Thoracic aorta (tissue), 2 donors: ENCODE measurements around the gene FBXO40. TPM values are rescaled to one million over a fixed set of nuclear protein-coding genes. Genes with fewer than 3 reads are reported as not detected.
A peak's percentile ranks its signal among the peaks of the same experiment; 100 is the strongest.

ENCODE experiments used
- ATAC-seq: fragments of 150-250 bp; one replicate; pipeline ENCODE4 v1.8.0; 2017; ENCODE audit warnings: low read depth; ENCODE audit not compliant: insufficient number of reproducible peaks, low FRiP score
- DNase-seq: peaks from one replicate; pipeline ENCODE4 v3.0.0-alpha.2; 2020; ENCODE audit warnings: low spot score
- H3K27ac ChIP-seq, 2 donors: fragments of 200-600 bp; sonication (generic); 1 replicate in 1 of 2; 2 replicates in 1 of 2; pipeline ENCODE4 v1.5.1; 2016; ENCODE audit warnings: mild to moderate bottlenecking in 2 of 2, moderate library complexity in 2 of 2
- H3K27me3 ChIP-seq: fragments of 200-600 bp; sonication (generic); replicated peaks from 2 replicates; pipeline ENCODE4 v1.6.0; 2016; ENCODE audit warnings: mild to moderate bottlenecking; ENCODE audit not compliant: insufficient read depth
- H3K36me3 ChIP-seq: fragments of 200-600 bp; sonication (generic); one replicate; pipeline ENCODE4 v1.5.1; 2016
- H3K4me1 ChIP-seq, 2 donors: fragments of 200-600 bp; sonication (generic); 1 replicate in 1 of 2; 2 replicates in 1 of 2; pipeline versions ENCODE4 v1.5.1 to v1.6.0; 2016; ENCODE audit warnings: low read depth in 2 of 2, mild to moderate bottlenecking in 1 of 2; ENCODE audit not compliant: control insufficient read depth in 1 of 2
- H3K4me3 ChIP-seq: fragments of 200-600 bp; sonication (generic); 2 replicates; pipeline ENCODE4 v1.5.1; 2016; ENCODE audit warnings: mild to moderate bottlenecking
- H3K9me3 ChIP-seq: fragments of 200-600 bp; sonication (generic); 2 replicates; pipeline ENCODE4 v1.5.1; 2016
- total RNA-seq, 2 donors: library from RNA; depleted of rRNA; stranded (reverse); fragments of >200 nt; gene quantifications; one replicate each; pipeline versions ENCODE4 v1.1.0 to v1.2.3, GENCODE V29; 2016
- TF ChIP-seq, protein P1 (sequence below): fragments of 200-600 bp; sonication (generic); IDR thresholded peaks from one replicate; pipeline ENCODE4 v1.5.1; 2019; ENCODE audit warnings: antibody characterized with exemption

The FBXO40 gene
- total RNA-seq, 2 donors from 2014 or later, result not detected

DNA sequence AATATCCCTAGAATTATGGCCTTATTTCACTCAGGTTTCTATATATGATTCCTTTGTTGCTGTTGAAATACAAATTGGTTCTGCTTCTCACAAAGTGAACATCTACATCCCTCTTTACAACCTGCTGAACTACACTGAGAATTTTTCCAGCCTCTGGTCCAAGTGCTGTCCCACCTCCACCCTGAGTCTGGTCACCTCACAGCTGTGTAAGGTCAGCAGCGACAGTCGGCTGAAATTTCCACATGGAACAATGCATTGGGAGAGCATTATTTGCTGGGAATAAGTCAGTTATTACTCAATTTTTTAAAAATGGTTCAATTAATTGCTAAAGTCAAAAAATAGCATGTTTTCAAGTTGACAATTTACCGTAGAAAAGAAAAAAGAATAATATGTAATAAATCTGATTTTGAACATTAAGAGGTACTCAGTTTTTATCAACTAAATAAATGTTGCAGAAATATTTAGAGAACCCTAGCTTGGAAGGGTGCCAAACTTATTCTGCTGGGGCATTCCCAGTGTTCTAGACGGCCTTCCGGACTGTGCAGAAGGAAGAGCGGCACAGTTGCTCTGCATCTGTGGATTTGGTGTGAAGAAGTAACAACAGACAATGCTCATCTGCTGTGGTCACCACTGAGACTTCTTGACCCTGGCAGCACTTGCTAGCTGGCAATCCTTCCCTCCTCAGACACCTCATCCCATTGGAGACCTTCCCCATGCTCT, 65.7 kb downstream of the FBXO40 start:
- ATAC-seq (no peak), DNase-seq (no peak)
- no peaks in the 10 kb centered on the region for H3K9me3 ChIP-seq
- no peak overlapping the region for H3K27ac ChIP-seq
- peak overlapping the region; percentile 50 for H3K4me3 ChIP-seq
- H3K4me1 ChIP-seq, result peaks cover 0 to 5% of the 10 kb centered on the region in 2 donors
- H3K36me3 ChIP-seq, result peaks cover 6% of the 10 kb centered on the region
- TF ChIP-seq, protein P1, sequence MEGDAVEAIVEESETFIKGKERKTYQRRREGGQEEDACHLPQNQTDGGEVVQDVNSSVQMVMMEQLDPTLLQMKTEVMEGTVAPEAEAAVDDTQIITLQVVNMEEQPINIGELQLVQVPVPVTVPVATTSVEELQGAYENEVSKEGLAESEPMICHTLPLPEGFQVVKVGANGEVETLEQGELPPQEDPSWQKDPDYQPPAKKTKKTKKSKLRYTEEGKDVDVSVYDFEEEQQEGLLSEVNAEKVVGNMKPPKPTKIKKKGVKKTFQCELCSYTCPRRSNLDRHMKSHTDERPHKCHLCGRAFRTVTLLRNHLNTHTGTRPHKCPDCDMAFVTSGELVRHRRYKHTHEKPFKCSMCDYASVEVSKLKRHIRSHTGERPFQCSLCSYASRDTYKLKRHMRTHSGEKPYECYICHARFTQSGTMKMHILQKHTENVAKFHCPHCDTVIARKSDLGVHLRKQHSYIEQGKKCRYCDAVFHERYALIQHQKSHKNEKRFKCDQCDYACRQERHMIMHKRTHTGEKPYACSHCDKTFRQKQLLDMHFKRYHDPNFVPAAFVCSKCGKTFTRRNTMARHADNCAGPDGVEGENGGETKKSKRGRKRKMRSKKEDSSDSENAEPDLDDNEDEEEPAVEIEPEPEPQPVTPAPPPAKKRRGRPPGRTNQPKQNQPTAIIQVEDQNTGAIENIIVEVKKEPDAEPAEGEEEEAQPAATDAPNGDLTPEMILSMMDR, result no peak
- no peaks in the 10 kb centered on the region for H3K27me3 ChIP-seq

DNA sequence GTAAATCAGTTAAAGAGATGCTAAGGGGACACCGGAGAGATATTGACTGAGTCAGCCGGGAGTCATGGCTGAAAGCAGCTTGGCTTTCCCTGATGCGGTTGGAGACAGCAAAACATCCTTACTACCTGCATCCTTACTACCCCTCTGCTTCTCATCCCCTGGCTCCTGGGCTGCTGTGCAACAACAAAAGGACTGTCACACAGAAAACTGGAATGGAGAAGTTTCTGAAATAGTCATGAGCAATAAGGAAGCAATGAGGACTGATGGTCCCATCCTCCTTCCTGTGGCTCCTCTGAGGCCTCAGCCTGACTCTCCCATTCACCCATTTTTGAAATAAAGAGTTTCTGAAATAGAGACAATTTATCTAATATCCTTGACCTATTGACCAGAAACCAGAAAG, 66.4 kb downstream of the FBXO40 start:
- Histone ChIP-seq H3K4me3 (peak overlapping the region; percentile 50), H3K4me1 (peaks cover 0 to 5% of the 10 kb centered on the region in 2 donors), H3K9me3 (no peaks in the 10 kb centered on the region), H3K27me3 (no peaks in the 10 kb centered on the region), H3K27ac (peak overlapping the region in 1 of 2 donors; percentile 44), H3K36me3 (peaks cover 7% of the 10 kb centered on the region)
- no peak for ATAC-seq
- no peak for DNase-seq
- TF ChIP-seq, protein P1, result no peak

- ATAC-seq, result no peak
- Histone ChIP-seq H3K27me3 (no peaks in the 10 kb centered on the region), H3K27ac (peak within 1 kb of the TSS; percentile 40 to 44), H3K36me3 (peaks cover 14% of the 10 kb centered on the region), H3K4me1 (peaks cover 0 to 5% of the 10 kb centered on the region in 2 donors), H3K4me3 (peak within 1 kb of the TSS; percentile 50), H3K9me3 (no peaks in the 10 kb centered on the region)
- DNase-seq, result no peak
- TF ChIP-seq, protein P1, result no peak
Observed at GRCh38 chr3:121660356-121661171, 67.4 kb downstream of the FBXO40 start, which contains the start of gene HCLS1. TSS of gene HCLS1 (minus strand) at chr3:121660903. CDS start at chr3:121658347, 2,556 bp downstream.

GRCh38 chr3:121661376-121661775, 68.2 kb downstream of the FBXO40 start:
- Histone ChIP-seq H3K4me1 (peaks cover 0 to 5% of the 10 kb centered on the region in 2 donors), H3K4me3 (no peak overlapping the region), H3K36me3 (peaks cover 22% of the 10 kb centered on the region), H3K9me3 (no peaks in the 10 kb centered on the region), H3K27ac (peak overlapping the region in 1 of 2 donors; percentile 44), H3K27me3 (no peaks in the 10 kb centered on the region)
- ATAC-seq (no peak), DNase-seq (no peak)
- TF ChIP-seq, protein P1, result no peak

DNA sequence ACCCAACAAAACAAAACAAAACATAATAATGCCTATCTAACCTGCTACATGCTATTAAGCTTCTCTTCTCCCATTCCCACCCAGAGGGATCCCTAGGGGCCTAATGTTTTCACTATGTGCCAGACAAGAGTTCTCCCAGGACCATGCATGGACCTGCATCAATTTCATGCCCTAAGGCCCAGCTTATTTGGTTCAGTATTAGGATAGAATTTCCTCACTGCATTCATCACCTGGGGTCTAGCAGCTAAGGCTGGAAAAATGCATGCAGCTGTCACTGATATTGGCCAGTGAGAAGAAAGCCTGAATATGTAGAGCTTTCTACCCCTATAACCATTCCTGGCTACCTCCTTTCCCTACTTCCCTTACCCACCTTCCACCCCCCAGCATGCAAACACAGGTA, 69.6 kb downstream of the FBXO40 start:
- DNase-seq (no peak), ATAC-seq (no peak)
- TF ChIP-seq, protein P1, result no peak

More for the DNA sequence above, 69.6 kb downstream of the FBXO40 start:
- Histone ChIP-seq H3K36me3 (peaks cover 35% of the 10 kb centered on the region), H3K4me1 (peaks cover 0 to 5% of the 10 kb centered on the region in 2 donors), H3K9me3 (no peaks in the 10 kb centered on the region), H3K27me3 (no peaks in the 10 kb centered on the region), H3K27ac (no peak overlapping the region), H3K4me3 (no peak overlapping the region)
